Measurements from ENCODE around the gene COL4A2. TPM values are rescaled to one million over a fixed set of nuclear protein-coding genes. Genes with fewer than 3 reads are reported as not detected.

The COL4A2 gene
- total RNA-seq, 1 donor from 2014 or later, result 126 TPM

GRCh38 chr13:110416131-110417025 lies 109.3 kb downstream of the COL4A2 start:
- intact Hi-C loops (cut with micrococcal nuclease), result loop anchor here (10.0 kb wide), 2 partner anchors 112 to 182 kb away; partner anchors contain the start of genes COL4A1 and COL4A2
- ATAC-seq (peak; percentile 26), DNase-seq (no peak)

- DNase-seq (no peak), ATAC-seq (peak; percentile 34)
- intact Hi-C loops (cut with micrococcal nuclease), result loop anchor here (10.0 kb wide), 2 partner anchors 114 to 184 kb away; partner anchors contain the start of genes COL4A1 and COL4A2
Observed at GRCh38 chr13:110418944-110419343, 111.9 kb downstream of the COL4A2 start.

DNA sequence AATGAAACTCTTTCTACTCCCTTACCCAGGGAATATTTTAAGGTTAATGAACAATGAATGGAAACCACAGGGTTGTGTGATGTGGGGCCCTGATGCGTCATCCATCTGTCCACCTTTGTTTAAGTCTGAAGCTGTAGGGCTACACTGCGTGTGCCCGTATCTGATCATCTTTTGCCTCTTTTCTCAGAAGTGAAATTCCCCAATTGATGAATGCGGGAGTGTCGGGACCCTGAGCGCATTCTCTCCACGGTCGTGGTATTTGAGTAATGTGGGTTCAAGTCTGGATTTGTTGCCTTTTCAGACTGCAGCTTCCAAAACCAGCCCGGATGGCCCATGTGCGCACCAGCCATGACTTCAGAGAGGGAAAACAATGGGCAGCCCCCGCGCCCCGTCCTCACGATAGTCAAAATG lies 112.3 kb downstream of the COL4A2 start:
- intact Hi-C loops (cut with micrococcal nuclease), result loop anchor here (10.0 kb wide), 2 partner anchors 115 to 185 kb away; partner anchors contain the start of genes COL4A1 and COL4A2
- DNase-seq (no peak), ATAC-seq (no peak)

GRCh38 chr13:110419946-110420345 lies 112.9 kb downstream of the COL4A2 start:
- ATAC-seq, result no peak
- intact Hi-C loops (cut with micrococcal nuclease), result loop anchor here (10.0 kb wide), 2 partner anchors 115 to 185 kb away; partner anchors contain the start of genes COL4A1 and COL4A2
- no peak for DNase-seq

- no peak for ATAC-seq
- DNase-seq, result no peak
- intact Hi-C loops (cut with micrococcal nuclease), result no loop called here
Observed at GRCh38 chr13:110420626-110421025, 113.5 kb downstream of the COL4A2 start.

DNA sequence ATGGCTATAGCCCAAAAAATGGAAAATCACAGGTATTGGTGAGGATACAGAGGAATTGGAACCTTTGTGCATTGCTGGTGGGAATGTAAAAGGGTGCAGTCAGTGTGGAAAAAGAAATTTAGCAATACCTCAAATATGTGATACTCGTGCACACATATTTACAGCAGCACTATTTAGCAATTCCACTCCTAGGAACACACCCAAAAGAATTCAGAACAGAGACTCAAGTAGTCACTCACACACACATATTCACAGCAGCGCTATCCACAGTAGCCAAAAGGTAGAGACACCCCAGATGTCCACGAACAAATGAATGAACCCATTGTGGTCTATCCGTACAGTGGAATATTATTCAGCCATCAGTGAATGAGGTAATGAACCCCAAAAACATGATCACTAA lies 114.0 kb downstream of the COL4A2 start:
- no peak for DNase-seq
- no peak for ATAC-seq
- intact Hi-C loops (cut with micrococcal nuclease), result no loop called here

DNA sequence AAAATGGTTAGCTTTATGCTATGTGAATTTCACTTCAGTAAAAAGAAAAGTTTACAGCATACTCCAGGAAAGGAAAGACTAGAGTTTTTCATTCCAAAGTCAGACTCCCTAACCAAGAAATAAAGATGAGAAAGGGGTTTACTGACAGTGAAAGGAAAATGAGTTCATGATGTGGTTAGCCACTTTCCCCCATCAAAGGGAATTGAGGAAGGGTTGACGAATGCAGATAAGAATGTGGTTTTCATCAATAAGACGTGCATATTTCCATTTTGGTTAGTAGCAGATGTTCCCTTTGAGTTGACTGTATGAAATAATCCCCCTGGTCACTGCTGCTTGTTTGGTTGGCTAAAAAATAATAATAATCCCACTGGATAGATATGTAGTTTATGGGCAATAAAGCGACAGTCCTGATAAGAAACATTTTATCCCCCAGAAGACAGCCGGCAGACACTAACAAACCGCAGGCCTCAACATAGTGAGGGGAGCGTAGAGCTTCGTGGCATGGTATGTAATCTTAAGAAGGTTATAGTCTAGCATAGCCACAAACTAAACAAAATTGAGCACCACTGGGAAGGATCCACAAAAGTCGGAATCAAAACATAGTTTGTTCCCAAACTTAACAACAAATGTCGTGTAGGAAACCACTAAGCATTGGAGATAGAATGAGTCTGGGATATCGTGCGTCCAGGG lies 114.8 kb downstream of the COL4A2 start:
- ATAC-seq (no peak), DNase-seq (no peak)
- intact Hi-C loops (cut with micrococcal nuclease), result no loop called here

- intact Hi-C loops (cut with micrococcal nuclease), result no loop called here
- ATAC-seq (no peak), DNase-seq (no peak)
Observed at GRCh38 chr13:110422913-110423688, 116.0 kb downstream of the COL4A2 start.

DNA sequence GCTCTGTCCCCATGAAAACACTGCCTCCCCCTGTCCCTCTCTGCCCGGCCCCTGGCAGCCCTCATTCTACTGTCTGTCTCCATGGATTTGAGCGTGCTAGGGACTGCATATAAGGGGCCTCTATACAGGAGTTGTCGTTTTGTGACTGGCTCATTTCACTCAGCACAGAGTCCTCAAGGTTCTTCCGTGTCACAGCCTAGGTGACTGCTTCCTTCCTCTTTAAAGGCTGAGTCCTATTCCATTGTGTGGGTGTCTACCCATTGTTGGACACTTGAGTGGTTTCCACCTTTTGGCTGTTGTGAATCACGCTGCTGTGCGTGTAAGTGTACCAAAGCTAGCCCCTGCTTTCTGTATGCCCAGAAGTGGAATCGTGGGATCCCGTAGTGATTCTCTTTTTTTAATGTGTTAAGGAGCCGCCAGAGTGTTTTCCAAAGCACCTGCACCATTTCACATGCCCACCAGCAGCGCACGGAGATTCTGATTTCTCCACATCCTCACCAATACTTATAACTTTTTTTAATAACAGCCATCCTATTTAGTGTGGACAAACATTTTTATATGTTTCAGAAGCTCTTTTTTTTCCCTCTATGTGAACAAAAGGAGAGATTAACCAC lies 116.7 kb downstream of the COL4A2 start:
- DNase-seq (no peak), ATAC-seq (no peak)
- intact Hi-C loops (cut with micrococcal nuclease), result no loop called here

DNA sequence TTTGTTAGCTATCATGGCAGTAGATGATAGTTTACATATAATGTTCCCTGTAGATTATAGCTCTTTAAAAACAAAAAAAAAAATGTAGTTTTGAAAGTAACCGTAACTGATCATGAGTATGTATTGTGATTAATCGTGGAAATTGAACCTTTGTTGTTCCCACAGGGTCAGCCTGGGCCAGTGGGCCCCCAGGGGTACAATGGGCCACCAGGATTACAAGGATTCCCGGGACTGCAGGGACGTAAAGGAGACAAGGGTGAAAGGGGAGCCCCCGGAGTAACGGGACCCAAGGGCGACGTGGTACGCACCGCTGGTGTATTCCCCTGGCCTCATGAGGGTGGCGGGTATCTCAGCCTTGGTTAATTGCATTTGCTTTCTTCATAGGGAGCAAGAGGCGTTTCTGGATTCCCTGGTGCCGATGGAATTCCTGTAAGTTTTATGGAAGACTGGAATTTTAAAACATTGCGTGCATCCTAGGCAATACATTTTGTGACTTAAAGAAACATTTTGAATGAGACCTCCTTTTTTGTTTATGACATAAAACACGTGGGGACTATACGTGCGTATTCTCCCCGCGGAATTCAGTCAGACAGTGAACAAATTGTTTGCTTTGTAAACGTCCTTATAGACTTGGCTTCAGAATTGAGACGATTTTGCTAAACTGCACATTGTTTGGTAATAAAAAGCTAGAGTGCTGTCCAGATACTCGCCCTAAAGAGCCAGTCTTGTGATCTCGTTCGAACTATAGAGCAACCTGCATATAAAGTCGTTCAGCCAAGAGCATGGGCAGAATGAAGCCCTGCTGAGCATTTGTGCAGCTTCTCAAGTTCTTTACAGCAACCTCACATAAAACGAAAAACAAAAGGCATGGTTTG lies 117.7 kb downstream of the COL4A2 start:
- intact Hi-C loops (cut with micrococcal nuclease), result no loop called here
- DNase-seq (no peak), ATAC-seq (no peak)

DNA sequence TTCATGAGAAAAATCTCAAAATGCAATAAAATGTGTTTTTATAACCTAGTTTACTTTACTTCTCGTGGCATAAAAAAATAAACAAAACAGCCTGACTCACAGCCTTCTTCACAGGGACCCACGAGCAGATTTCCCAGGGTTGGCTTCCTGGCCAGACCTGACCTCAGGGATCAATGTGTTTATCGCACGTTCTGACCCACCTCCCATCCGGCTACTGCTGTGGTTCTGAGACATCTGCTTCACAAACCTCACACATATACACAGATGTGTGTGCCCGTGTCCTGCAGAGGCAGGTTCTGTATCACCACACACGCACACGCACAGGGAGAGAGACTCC lies 118.3 kb downstream of the COL4A2 start:
- ATAC-seq (no peak), DNase-seq (no peak)
- intact Hi-C loops (cut with micrococcal nuclease), result no loop called here

- DNase-seq (no peak), ATAC-seq (peak; percentile 53)
- intact Hi-C loops (cut with micrococcal nuclease), result no loop called here
Observed at GRCh38 chr13:110426735-110427134, 119.7 kb downstream of the COL4A2 start.

GRCh38 chr13:110428313-110428712 lies 121.2 kb downstream of the COL4A2 start:
- intact Hi-C loops (cut with micrococcal nuclease), result no loop called here
- ATAC-seq (no peak), DNase-seq (no peak)

DNA sequence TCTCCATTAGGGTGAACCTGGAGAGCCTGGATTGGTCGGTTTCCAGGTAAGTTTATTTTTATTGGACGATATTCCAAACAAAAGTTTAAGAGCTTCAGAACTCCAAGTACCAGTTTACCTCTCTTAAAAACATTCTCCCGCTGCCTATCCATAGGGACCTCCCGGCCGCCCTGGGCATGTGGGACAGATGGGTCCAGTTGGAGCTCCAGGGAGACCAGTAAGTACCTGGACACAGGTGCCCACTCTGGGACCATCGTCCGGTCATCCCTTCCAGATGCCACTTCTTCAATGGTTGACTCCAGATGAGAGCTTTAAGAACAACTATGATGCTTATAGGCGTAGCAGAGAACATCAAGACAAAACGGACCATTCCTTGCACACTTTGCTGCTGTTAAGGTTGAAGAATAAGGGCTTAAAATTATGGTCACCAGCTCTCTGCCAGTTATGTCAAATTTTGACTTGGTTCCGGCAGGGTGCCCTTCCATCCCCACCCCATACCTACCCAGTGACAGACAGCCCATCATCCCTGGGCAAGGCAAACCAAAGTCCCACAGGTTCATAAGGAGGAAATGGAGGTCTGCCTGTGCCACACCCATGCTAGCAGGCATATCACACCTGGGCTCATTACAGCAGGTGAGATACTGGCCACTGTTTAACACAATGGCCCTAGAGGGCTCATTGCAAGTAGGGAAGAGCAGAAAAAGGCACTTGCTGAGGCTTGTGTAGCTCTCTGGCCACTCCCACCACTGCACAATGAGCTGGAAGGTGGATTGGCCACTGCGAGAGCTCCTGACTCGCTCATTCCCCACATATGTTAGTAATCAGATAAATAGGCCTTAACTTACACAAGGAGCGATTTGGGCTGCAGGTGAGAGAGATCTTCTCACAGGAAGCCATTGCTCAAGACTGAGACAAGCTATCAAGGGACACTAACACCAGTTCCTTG lies 123.6 kb downstream of the COL4A2 start:
- DNase-seq, result no peak
- no peak for ATAC-seq
- intact Hi-C loops (cut with micrococcal nuclease), result loop anchor here (10.0 kb wide), 1 partner anchor 206 kb away; no protein-coding TSS in a partner anchor

- intact Hi-C loops (cut with micrococcal nuclease), result loop anchor here (10.0 kb wide), 1 partner anchor 207 kb away; no protein-coding TSS in a partner anchor
- peak; percentile 54 for DNase-seq
- peak; percentile 85 for ATAC-seq
Observed at GRCh38 chr13:110431425-110432294, 124.6 kb downstream of the COL4A2 start.

GRCh38 chr13:110432522-110432921 lies 125.4 kb downstream of the COL4A2 start:
- no peak for DNase-seq
- intact Hi-C loops (cut with micrococcal nuclease), result loop anchor here (10.0 kb wide), 1 partner anchor 208 kb away; no protein-coding TSS in a partner anchor
- ATAC-seq, result no peak

Data from left ventricle myocardium superior (tissue), 1 donor.